Measurements from ENCODE around the gene EIF5B.

EIF5B gene

DNA sequence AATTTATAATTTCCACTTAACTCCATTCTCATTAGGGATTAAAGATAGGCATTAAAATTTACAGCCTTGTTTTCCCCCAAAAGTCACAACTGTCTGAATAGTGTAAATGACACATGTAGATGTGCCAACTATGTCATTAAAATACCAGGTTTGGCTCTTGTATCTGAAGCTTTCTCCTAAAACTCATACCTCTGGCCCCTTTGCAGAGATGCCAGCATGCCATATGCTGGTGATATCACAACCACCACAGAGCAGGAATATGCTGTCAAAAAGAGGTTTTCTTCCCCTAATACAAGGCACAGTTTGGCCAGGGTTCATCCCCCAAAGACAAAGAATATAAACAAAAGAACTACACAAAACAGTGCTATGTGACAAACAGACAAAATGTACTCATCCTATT lies 87.2 kb downstream of the EIF5B start:
- TF ChIP-seq, protein P1, sequence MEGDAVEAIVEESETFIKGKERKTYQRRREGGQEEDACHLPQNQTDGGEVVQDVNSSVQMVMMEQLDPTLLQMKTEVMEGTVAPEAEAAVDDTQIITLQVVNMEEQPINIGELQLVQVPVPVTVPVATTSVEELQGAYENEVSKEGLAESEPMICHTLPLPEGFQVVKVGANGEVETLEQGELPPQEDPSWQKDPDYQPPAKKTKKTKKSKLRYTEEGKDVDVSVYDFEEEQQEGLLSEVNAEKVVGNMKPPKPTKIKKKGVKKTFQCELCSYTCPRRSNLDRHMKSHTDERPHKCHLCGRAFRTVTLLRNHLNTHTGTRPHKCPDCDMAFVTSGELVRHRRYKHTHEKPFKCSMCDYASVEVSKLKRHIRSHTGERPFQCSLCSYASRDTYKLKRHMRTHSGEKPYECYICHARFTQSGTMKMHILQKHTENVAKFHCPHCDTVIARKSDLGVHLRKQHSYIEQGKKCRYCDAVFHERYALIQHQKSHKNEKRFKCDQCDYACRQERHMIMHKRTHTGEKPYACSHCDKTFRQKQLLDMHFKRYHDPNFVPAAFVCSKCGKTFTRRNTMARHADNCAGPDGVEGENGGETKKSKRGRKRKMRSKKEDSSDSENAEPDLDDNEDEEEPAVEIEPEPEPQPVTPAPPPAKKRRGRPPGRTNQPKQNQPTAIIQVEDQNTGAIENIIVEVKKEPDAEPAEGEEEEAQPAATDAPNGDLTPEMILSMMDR (IDR thresholded peaks at IDR 0.05; ENCODE audit: insufficient read depth, missing control alignments) = no peak
- DNase-seq (ENCODE audit: insufficient read length, low spot score) (no peak), FAIRE-seq (no peak)

DNA sequence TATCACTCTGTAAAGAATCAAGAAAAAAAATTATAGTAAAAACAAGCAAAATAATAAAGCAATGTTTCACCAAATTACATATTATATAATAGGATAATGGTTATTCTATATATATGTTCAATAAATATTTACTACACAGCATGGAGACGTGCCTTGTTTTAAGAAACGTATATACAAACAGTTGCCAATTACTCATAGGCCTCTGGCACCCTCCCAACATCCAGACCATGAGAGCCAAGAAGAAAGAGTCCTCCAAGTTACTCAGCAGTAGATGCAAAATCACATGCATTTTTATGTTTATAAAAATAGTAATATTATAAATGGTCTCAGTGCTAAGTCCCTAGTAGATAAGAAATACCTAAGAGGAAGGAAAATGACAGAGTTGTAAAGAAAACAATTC lies 87.8 kb downstream of the EIF5B start:
- no peak for DNase-seq (ENCODE audit: insufficient read length, low spot score)
- TF ChIP-seq, protein P1 (IDR thresholded peaks at IDR 0.05; ENCODE audit: insufficient read depth, missing control alignments) = no peak
- no peak for FAIRE-seq

DNA sequence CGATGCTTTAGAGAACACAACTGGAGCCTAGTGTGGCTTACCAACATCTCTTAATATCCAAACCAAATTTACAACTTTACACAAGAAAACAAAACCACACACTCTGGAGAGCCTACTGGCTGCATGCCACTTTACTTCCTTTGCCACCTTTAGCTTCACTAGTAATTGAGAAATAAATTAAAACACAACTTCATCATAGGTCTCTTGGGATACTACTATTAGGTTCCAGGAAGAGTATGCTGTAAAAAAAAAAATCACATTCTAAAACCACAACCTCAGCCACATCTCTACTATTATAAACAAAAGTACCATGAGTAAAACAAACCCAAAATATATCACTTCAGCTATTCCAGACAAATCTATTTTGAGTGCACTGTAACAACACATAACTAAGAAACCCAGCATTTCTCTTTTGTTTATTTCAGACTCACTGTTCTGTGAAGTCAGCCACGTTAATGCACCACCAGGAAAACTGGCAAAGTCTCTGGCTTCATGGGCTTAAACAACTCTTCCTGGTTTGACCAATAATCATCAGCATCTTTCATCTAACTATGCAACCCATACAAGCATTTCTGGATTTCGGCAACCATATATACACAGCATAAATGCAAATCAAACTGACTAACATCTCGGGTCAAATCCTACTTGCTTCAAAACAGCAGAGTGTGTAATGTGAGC lies 93.6 kb downstream of the EIF5B start:
- TF ChIP-seq, protein P1 (IDR thresholded peaks at IDR 0.05; ENCODE audit: insufficient read depth, missing control alignments) = no peak
- FAIRE-seq = no peak
- DNase-seq (ENCODE audit: insufficient read length, low spot score) = no peak

DNA sequence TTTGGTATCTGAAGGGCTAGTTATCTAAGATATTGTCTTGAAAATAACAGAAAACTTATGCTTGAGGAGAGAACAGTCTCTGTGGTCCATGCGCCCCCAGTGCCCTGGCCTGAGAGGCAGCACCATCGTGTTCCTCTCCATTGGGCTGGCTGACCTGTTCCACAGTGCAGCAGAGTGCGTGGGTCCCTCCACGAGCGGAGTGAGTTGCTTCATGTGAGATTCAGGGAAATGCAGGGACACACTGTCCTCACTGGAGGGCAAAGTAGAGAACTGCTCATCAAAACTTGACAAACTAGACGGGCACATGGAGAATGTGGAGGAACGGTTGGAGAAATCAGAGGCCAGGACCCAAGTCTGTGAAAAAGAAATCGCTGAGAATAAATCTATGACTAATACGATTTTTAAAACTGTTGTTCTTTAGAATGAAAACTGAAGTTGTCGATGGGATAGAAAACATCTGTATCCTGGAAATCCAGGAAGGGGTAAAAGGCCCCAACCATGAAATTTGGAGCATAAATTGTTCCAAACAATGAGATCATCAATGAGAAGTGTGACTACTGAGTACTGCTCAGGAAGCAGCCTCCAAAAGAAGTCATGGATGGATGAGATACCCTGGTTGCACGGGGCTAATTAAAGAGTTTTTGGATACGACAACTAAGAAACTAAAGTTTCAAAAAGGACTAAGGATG lies 94.5 kb downstream of the EIF5B start:
- DNase-seq (ENCODE audit: insufficient read length, low spot score) = no peak

DNA sequence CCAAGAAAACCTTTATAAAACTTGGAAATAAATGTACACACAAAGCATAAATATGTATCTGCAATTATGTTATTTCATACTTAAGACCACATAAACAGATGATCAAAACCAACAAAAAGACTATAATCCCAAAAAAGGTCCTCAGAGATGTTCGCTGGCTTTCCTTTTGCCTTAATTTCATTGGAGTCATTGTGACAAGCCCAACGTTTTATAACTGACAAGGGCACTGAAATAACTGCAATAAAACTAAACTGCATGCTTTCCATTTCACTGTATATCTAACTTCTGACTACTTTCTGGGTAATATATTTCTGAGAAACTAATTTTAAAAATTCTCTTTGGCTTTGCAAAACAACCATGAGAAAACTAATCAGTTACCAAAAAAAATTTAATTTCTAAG lies 96.2 kb downstream of the EIF5B start:
- TF ChIP-seq, protein P1 (IDR thresholded peaks at IDR 0.05; ENCODE audit: insufficient read depth, missing control alignments) = no peak
- no peak for FAIRE-seq
- no peak for DNase-seq (ENCODE audit: insufficient read length, low spot score)

More for the DNA sequence above, 94.5 kb downstream of the EIF5B start:
- FAIRE-seq = no peak
- TF ChIP-seq, protein P1 (IDR thresholded peaks at IDR 0.05; ENCODE audit: insufficient read depth, missing control alignments) = no peak

DNA sequence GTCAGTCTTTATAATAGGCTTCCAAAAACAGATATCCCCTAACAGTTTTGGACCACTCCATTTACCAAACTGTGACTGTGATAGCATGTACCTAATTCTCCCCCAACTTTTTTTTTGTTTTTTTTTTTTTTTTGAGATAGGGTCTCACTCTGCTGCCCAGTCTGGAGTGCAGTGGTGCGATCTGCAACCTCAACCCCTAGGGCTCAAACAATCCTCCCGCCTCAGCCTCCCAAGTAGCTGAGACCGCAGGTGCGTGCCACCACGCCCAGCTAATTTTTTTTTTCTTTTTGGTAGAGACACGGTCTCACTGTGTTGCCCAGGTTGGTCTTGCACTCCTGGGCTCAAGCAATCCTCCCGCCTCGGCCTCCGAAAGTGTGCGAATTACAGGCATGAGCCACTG lies 99.7 kb downstream of the EIF5B start:
- TF ChIP-seq, protein P1 (IDR thresholded peaks at IDR 0.05; ENCODE audit: insufficient read depth, missing control alignments) = no peak
- FAIRE-seq (no peak), DNase-seq (ENCODE audit: insufficient read length, low spot score) (no peak)

DNA sequence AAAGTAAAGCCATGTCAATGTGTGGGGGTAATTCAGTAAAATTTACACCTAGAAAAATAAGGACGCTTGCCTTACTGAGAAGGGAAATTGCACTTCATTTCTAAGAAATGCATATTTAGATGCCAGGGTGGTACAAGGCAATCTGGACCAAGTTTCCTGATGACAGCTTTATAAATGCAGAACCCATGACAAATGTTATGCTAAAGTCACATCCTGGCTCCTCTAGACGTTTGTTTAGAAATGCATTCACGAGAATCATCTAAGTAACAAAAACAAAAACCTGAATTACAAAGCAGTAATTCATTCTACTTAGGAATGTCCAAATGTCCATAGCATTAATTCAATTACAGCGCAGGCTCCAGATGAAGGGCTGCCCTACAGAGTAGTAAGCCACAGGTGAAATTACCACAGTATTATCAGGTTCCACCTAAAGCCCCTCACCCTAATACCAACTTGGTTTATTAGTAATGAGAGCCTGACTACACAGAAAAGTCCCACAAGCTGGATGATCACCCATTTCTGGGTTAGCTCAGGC lies 102.8 kb downstream of the EIF5B start:
- DNase-seq (ENCODE audit: insufficient read length, low spot score) = no peak
- TF ChIP-seq, protein P1 (IDR thresholded peaks at IDR 0.05; ENCODE audit: insufficient read depth, missing control alignments) = no peak
- FAIRE-seq = no peak

Data from D721Med (cell line).